ENCODE data around the gene XYLT1. TPM values are rescaled to one million over a fixed set of nuclear protein-coding genes. Genes with fewer than 3 reads are reported as not detected.

Gene XYLT1
- total and polyA plus RNA-seq, 8 donors = 6.0 to 8.4 (median 7.3) TPM

DNA sequence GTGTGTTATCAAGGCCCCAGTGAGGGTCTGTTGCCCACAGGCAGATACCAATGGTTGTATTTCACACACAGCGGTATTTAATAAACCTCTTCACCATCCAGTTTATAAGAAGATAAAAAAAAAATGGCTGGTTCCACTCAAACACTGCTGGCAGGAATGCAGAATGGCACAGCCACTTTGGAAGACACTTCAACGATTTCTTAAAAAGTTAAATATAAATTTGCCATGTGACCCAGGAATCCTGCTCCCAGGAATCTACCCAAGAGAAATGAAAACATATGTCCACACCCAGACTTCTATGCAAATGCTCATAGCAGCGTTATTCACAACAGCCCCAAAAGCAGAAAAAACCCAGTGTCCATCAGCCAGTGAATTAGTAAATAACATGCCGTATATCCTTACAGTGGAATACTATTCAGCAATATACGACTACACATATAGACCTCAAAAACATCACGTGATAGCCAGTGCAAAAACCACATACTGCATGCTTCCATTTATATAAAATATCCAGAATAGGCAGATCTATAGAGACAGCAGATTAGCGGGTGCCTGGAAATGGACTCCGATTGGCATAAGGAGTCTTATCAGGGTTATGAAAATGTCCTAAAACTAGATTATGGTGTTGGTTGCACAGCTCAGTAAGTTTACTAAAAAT lies 38.7 kb downstream of the XYLT1 start:
- no peak overlapping the region for H3K27ac ChIP-seq
- DNase-seq = no peak
- no peak for ATAC-seq
- intact Hi-C loops (cut with DNase I) = no loop called here
- H3K4me1 ChIP-seq = peaks cover 0 to 12% of the 10 kb centered on the region in 2 donors
- H3K9me3 ChIP-seq = no peaks in the 10 kb centered on the region
- no peaks in the 10 kb centered on the region for H3K27me3 ChIP-seq
- no peak for TF ChIP-seq CTCF (IDR thresholded peaks at IDR 0.05)
- H3K4me3 ChIP-seq = no peak overlapping the region
- H3K36me3 ChIP-seq = no peaks in the 10 kb centered on the region

GRCh38 chr16:17431012-17431411 lies 39.7 kb downstream of the XYLT1 start:
- H3K4me3 ChIP-seq = no peak overlapping the region
- TF ChIP-seq CTCF (IDR thresholded peaks at IDR 0.05) = no peak
- no peaks in the 10 kb centered on the region for H3K27me3 ChIP-seq
- ATAC-seq (no peak), DNase-seq (no peak)
- H3K9me3 ChIP-seq = no peaks in the 10 kb centered on the region
- H3K36me3 ChIP-seq = no peaks in the 10 kb centered on the region
- intact Hi-C loops (cut with DNase I) = no loop called here
- peaks cover 0 to 12% of the 10 kb centered on the region in 2 donors for H3K4me1 ChIP-seq
- H3K27ac ChIP-seq = no peak overlapping the region

DNA sequence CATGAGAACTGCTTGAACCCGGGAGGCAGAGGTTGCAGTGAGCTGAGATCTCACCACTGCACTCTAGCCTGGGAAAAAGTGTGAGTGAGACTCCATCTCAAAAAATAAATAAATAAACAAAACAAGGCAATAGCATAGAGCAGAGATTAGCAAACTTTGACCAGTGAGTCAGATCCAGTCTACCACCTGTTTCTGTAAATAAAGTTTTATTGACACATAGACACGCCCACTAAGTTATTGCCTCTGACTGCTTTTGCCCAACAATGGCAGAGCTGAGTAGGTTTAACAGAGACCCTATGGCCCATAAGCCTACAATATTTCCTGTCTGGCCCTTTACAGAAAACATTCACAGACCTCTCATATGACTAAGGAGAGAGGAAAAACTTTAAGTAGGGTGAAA lies 44.3 kb downstream of the XYLT1 start:
- H3K4me3 ChIP-seq = no peak overlapping the region
- H3K9me3 ChIP-seq = no peaks in the 10 kb centered on the region
- H3K27ac ChIP-seq = no peak overlapping the region
- H3K27me3 ChIP-seq = no peaks in the 10 kb centered on the region
- H3K36me3 ChIP-seq = no peaks in the 10 kb centered on the region
- TF ChIP-seq CTCF (IDR thresholded peaks at IDR 0.05) = no peak
- ATAC-seq (no peak), DNase-seq (no peak)
- intact Hi-C loops (cut with DNase I) = no loop called here
- no peaks in the 10 kb centered on the region for H3K4me1 ChIP-seq

DNA sequence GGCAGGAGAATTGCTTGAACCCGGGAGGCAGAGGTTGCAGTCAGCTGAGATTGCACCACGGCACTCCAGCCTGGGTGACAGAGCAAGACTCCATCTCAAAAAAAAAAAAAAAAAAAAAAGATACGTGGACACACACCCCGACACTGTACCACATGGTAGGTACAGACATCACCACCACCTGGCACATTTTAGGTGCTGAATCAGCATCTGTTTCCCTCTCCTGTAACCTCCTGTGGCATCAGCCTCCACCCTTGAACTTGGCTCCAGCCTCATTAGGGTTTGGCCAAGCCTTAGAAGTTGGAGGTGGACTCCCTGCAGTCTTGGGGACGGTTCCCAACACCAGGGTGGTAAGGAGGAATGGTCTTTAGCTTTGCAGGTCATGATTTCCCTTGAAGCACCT lies 46.0 kb downstream of the XYLT1 start:
- intact Hi-C loops (cut with DNase I) = no loop called here
- Histone ChIP-seq H3K9me3 (no peaks in the 10 kb centered on the region), H3K27me3 (no peaks in the 10 kb centered on the region), H3K36me3 (no peaks in the 10 kb centered on the region), H3K27ac (no peak overlapping the region), H3K4me1 (no peaks in the 10 kb centered on the region), H3K4me3 (no peak overlapping the region)
- TF ChIP-seq CTCF (IDR thresholded peaks at IDR 0.05) = no peak
- DNase-seq (no peak), ATAC-seq (no peak)

DNA sequence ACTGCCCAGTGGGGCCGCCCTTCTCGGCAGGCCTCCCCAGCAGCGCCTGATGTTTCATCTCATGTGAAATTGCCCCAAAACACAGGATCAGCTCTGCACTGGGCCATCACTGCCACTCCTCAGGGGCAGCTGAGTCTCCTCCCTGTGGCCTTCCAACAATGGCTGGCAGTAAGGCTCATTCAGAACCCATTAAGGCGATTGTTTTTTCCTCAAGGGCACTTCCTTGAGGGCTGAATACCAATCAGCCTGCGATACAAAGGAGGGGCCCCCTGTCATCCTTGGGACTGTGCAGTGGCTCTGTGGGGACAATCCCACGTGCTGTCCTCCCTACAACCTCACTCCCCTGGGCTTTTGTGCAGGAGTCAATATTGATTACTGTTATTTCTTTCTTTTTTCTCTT lies 47.5 kb downstream of the XYLT1 start:
- Histone ChIP-seq H3K27ac (no peak overlapping the region), H3K4me3 (no peak overlapping the region), H3K4me1 (no peaks in the 10 kb centered on the region), H3K27me3 (no peaks in the 10 kb centered on the region), H3K36me3 (no peaks in the 10 kb centered on the region), H3K9me3 (no peaks in the 10 kb centered on the region)
- ATAC-seq = no peak
- no peak for TF ChIP-seq CTCF (IDR thresholded peaks at IDR 0.05)
- intact Hi-C loops (cut with DNase I) = no loop called here
- DNase-seq = no peak
